ENCODE data around the gene SPTY2D1.
"Not testable (repeated sequence)": the region's sequence is repeated elsewhere in the genome, so short reads cannot be mapped to it uniquely, and the experiment has no call there.

Gene SPTY2D1

DNA sequence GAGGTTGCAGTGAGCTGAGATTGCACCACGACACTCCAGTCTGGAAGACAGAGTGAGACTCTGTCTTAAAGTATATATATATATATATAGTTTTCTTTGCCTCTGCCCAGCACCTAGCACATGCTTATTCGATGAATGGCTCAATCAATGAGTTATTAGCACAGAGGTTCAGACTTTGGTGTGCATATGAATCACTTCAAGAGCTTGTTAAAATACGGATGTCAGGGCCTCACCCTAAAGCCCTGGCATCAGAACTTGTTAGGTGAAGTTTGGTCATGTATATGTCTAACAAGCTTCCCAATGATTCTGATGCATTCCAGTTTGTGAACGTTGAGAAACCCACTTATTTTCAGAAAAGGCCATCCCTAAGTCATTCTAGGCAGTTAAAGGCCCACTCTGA is 42.7 kb upstream of the SPTY2D1 start:
- Histone ChIP-seq H3K79me2 (ENCODE audit: low read length) (no peaks in the 10 kb centered on the region), H3K9me3 (ENCODE audit: insufficient read depth, low read length) (no peaks in the 10 kb centered on the region), H2AFZ (ENCODE audit: low read depth, low read length) (no peak overlapping the region), H4K20me1 (ENCODE audit: insufficient read depth, low read length) (no peaks in the 10 kb centered on the region), H3K36me3 (replicated peaks; ENCODE audit: low read depth, low read length) (no peaks in the 10 kb centered on the region), H3K27ac (ENCODE audit: low read length) (no peak overlapping the region), H3K9ac (ENCODE audit: low read length) (no peak overlapping the region), H3K4me3 (ENCODE audit: low read length) (no peak overlapping the region), H3K4me2 (ENCODE audit: low read length) (no peak overlapping the region), H3K4me1 (ENCODE audit: low read length) (peaks cover 7% of the 10 kb centered on the region; the same call in 1 of the 2 replicates), H3K27me3 (ENCODE audit: low read depth, low read length) (no peaks in the 10 kb centered on the region)
- TF ChIP-seq, protein P1, sequence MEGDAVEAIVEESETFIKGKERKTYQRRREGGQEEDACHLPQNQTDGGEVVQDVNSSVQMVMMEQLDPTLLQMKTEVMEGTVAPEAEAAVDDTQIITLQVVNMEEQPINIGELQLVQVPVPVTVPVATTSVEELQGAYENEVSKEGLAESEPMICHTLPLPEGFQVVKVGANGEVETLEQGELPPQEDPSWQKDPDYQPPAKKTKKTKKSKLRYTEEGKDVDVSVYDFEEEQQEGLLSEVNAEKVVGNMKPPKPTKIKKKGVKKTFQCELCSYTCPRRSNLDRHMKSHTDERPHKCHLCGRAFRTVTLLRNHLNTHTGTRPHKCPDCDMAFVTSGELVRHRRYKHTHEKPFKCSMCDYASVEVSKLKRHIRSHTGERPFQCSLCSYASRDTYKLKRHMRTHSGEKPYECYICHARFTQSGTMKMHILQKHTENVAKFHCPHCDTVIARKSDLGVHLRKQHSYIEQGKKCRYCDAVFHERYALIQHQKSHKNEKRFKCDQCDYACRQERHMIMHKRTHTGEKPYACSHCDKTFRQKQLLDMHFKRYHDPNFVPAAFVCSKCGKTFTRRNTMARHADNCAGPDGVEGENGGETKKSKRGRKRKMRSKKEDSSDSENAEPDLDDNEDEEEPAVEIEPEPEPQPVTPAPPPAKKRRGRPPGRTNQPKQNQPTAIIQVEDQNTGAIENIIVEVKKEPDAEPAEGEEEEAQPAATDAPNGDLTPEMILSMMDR (IDR thresholded peaks at IDR 0.05; ENCODE audit: low read depth, low read length): no peak
- TF ChIP-seq EZH2phosphoT487 (IDR thresholded peaks at IDR 0.05; ENCODE audit: low read depth): no peak

DNA sequence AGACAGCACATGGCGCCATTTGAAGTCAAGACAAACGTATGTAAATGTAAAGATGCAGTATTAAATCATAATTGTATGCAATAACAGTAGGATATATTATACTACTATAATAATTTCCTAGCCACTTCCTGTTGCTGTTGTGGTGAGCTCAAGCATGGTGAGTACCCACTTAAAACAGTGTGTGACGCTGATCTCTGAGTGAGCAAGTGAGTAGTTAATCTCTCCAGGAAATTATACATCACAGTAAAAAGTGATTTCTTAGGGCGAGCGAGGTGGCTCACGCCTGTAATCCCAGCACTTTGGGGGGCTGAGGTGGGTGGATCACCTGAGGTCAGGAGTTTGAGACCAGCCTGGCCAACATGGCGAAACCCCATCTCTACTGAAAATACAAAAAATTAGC is 38.1 kb upstream of the SPTY2D1 start:
- H3K9ac ChIP-seq (ENCODE audit: low read length); H3K4me3 ChIP-seq (ENCODE audit: low read length); H4K20me1 ChIP-seq (ENCODE audit: insufficient read depth, low read length); H3K27ac ChIP-seq (ENCODE audit: low read length); H2AFZ ChIP-seq (ENCODE audit: low read depth, low read length); H3K4me2 ChIP-seq (ENCODE audit: low read length); H3K27me3 ChIP-seq (ENCODE audit: low read depth, low read length); H3K9me3 ChIP-seq (ENCODE audit: insufficient read depth, low read length); H3K36me3 ChIP-seq (replicated peaks; ENCODE audit: low read depth, low read length); H3K79me2 ChIP-seq (ENCODE audit: low read length): not testable (repeated sequence)
- H3K4me1 ChIP-seq (ENCODE audit: low read length): peaks cover 11% of the 10 kb centered on the region

DNA sequence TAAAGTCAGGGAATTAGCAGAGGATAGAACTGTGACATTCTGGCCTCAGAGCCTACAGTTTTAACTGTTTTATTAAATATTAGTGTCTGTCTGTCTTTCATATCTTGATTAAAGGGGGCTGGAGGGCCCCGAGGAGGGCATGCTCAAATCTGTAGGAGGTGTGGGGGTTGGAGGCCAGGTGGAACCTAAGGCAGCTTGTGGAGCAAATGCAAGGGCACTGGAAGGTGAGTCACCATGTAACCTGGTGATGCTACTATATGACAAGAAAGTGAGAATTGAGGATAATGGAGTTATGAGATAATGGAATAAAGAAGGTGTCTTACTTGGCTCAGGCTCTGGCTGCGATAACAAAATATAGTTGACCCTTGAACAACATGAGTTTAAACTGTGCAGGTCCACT is 37.1 kb upstream of the SPTY2D1 start:
- no peaks in the 10 kb centered on the region for H3K79me2 ChIP-seq (ENCODE audit: low read length)
- H3K36me3 ChIP-seq (replicated peaks; ENCODE audit: low read depth, low read length): no peaks in the 10 kb centered on the region
- no peak overlapping the region for H3K4me3 ChIP-seq (ENCODE audit: low read length)
- H3K4me2 ChIP-seq (ENCODE audit: low read length): no peak overlapping the region
- no peak overlapping the region for H3K27ac ChIP-seq (ENCODE audit: low read length)
- no peaks in the 10 kb centered on the region for H3K9me3 ChIP-seq (ENCODE audit: insufficient read depth, low read length)
- TF ChIP-seq EZH2phosphoT487 (IDR thresholded peaks at IDR 0.05; ENCODE audit: low read depth): no peak
- TF ChIP-seq, protein P1 (IDR thresholded peaks at IDR 0.05; ENCODE audit: low read depth, low read length): no peak
- H2AFZ ChIP-seq (ENCODE audit: low read depth, low read length): no peak overlapping the region
- no peak overlapping the region for H3K9ac ChIP-seq (ENCODE audit: low read length)
- H4K20me1 ChIP-seq (ENCODE audit: insufficient read depth, low read length): no peaks in the 10 kb centered on the region
- H3K4me1 ChIP-seq (ENCODE audit: low read length): peaks cover 20% of the 10 kb centered on the region
- peaks cover 6% of the 10 kb centered on the region; the same call in 1 of the 2 replicates for H3K27me3 ChIP-seq (ENCODE audit: low read depth, low read length)

DNA sequence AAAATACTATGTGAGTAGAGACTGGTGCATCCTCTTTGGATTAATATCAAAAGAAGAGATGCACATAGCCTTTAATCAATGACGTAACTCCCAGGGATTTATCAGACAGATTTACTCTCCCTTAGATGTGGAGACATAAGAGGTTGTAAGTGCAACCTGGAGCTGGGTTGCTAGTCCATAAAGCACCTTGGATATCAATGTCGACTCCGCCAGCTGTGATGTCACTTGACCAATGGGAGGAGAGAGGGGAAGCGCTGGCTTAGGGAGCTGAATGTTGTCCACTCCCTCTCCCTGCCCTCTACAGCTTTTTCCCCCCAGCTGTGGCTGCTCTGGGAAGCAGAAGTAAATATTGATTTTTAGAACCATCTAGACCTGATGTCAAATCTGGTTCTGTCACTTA is 35.6 kb upstream of the SPTY2D1 start:
- H3K9ac ChIP-seq (ENCODE audit: low read length): no peak overlapping the region
- H3K36me3 ChIP-seq (replicated peaks; ENCODE audit: low read depth, low read length): no peaks in the 10 kb centered on the region
- no peaks in the 10 kb centered on the region for H3K9me3 ChIP-seq (ENCODE audit: insufficient read depth, low read length)
- no peak overlapping the region for H2AFZ ChIP-seq (ENCODE audit: low read depth, low read length)
- H3K4me3 ChIP-seq (ENCODE audit: low read length): no peak overlapping the region
- TF ChIP-seq, protein P1 (IDR thresholded peaks at IDR 0.05; ENCODE audit: low read depth, low read length): no peak
- TF ChIP-seq EZH2phosphoT487 (IDR thresholded peaks at IDR 0.05; ENCODE audit: low read depth): no peak
- peaks cover 18% of the 10 kb centered on the region for H3K27me3 ChIP-seq (ENCODE audit: low read depth, low read length)
- peaks cover 20% of the 10 kb centered on the region for H3K4me1 ChIP-seq (ENCODE audit: low read length)
- no peaks in the 10 kb centered on the region for H3K79me2 ChIP-seq (ENCODE audit: low read length)
- no peak overlapping the region for H3K27ac ChIP-seq (ENCODE audit: low read length)
- H3K4me2 ChIP-seq (ENCODE audit: low read length): no peak overlapping the region
- H4K20me1 ChIP-seq (ENCODE audit: insufficient read depth, low read length): no peaks in the 10 kb centered on the region

DNA sequence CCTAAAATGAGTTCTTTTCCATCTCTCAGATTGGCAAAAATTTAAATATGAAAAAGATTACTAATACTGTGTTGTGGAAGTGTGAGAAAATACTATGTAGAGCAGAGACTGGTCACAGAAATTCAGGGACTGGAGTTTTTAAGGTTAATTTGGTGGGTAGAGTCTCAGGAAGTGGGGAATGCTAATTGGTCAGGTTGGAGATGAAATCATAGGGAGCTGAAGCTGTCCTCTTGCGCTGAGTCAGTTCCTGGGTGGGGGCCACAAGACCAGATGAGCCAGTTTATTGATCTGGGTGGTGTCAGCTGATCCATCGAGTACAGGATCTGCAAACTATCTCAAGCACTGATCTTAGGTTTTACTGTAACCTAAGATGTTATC is 35.1 kb upstream of the SPTY2D1 start:
- Histone ChIP-seq H3K9ac (ENCODE audit: low read length) (no peak overlapping the region), H3K9me3 (ENCODE audit: insufficient read depth, low read length) (no peaks in the 10 kb centered on the region), H3K79me2 (ENCODE audit: low read length) (no peaks in the 10 kb centered on the region), H3K4me3 (ENCODE audit: low read length) (no peak overlapping the region), H2AFZ (ENCODE audit: low read depth, low read length) (no peak overlapping the region), H3K27me3 (ENCODE audit: low read depth, low read length) (peaks cover 18% of the 10 kb centered on the region), H3K27ac (ENCODE audit: low read length) (no peak overlapping the region), H3K4me1 (ENCODE audit: low read length) (peaks cover 20% of the 10 kb centered on the region), H3K36me3 (replicated peaks; ENCODE audit: low read depth, low read length) (no peaks in the 10 kb centered on the region), H4K20me1 (ENCODE audit: insufficient read depth, low read length) (no peaks in the 10 kb centered on the region), H3K4me2 (ENCODE audit: low read length) (no peak overlapping the region)
- TF ChIP-seq, protein P1 (IDR thresholded peaks at IDR 0.05; ENCODE audit: low read depth, low read length): no peak
- no peak for TF ChIP-seq EZH2phosphoT487 (IDR thresholded peaks at IDR 0.05; ENCODE audit: low read depth)

Measured in OCI-LY3 (cell line).